Tibial nerve (tissue), 3 donors: ENCODE data around the gene LRRC8C.

Source experiments
- EP300 ChIP-seq, 2 donors: sonication (generic); formaldehyde crosslinking; IDR thresholded peaks; one replicate each; pipeline ENCODE4 v1.6.1; 2017; ENCODE audit warnings: antibody characterized with exemption in 2 of 2, mild to moderate bottlenecking in 1 of 2
- POLR2A ChIP-seq, 2 donors: fragments of 450-650 bp; IDR thresholded peaks; one replicate each; pipeline ENCODE4 v1.6.1; 2017; ENCODE audit warnings: antibody characterized with exemption in 2 of 2, mild to moderate bottlenecking in 2 of 2, moderate library complexity in 2 of 2

- no peak for TF ChIP-seq POLR2A (IDR thresholded peaks at IDR 0.05)
- TF ChIP-seq EP300 (IDR thresholded peaks at IDR 0.05), result no peak
Measured at GRCh38 chr1:89670163-89670562, 37.2 kb downstream of the LRRC8C start.
